ENCODE measurements around the gene TTC33.

Gene TTC33

DNA sequence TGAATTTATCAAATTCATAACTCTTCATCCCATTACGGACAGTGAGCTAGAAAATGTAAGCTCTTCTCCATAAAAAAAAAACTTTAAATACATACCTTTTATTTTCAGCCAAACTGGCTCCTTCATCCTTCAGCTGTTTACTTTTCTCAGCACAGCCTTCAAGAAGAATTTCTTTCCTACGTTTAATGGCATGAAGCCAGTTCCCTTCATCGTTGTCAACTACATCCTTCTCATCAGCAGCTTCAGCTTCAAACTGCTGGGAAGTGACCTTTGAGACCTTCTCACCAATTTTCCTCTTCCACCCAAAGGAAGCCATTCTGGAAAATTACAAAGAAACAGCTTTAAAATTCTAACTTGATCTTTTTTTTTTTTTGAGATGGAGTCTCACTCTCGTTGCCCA lies 9.1 kb downstream of the TTC33 start:
- H3K27me3 ChIP-seq (ENCODE audit: insufficient read depth, poor library complexity, severe bottlenecking) = no peaks in the 10 kb centered on the region
- no peaks in the 10 kb centered on the region for H3K4me1 ChIP-seq (ENCODE audit: insufficient read depth, poor library complexity, severe bottlenecking)
- H3K36me3 ChIP-seq (ENCODE audit: low read depth) = peaks cover 27% of the 10 kb centered on the region
- DNase-seq (ENCODE audit: low spot score) = no peak
- ATAC-seq (ENCODE audit: low read depth) = no peak
- no peak overlapping the region for H3K4me3 ChIP-seq (ENCODE audit: severe bottlenecking)
- no peak overlapping the region for H3K27ac ChIP-seq (ENCODE audit: poor library complexity, severe bottlenecking)
- H3K9me3 ChIP-seq (ENCODE audit: severe bottlenecking) = no peaks in the 10 kb centered on the region
- no peak for TF ChIP-seq CTCF (IDR thresholded peaks at IDR 0.05; ENCODE audit: poor library complexity, severe bottlenecking)

DNA sequence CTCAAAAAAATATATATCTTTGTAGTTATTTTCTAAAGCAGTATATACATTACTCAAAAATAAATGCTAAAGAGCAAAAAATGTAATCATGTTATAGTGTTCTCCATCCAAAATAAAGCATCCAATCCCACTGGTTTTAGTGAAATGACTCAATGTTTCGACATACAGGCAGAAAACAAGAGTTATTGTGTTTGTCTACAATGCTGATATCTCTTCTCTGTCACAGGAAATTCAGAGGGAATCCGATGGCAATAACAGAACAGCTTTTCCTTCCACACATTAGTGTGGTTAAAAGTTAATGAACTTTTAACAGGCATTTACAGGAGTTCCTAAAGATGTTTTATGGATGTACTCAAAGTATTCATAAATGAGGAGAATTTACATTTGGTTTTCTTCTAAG lies 12.0 kb downstream of the TTC33 start:
- no peak for ATAC-seq (ENCODE audit: low read depth)
- TF ChIP-seq CTCF (IDR thresholded peaks at IDR 0.05; ENCODE audit: poor library complexity, severe bottlenecking) = no peak
- no peaks in the 10 kb centered on the region for H3K27me3 ChIP-seq (ENCODE audit: insufficient read depth, poor library complexity, severe bottlenecking)
- peaks cover 41% of the 10 kb centered on the region for H3K36me3 ChIP-seq (ENCODE audit: low read depth)
- no peak overlapping the region for H3K4me3 ChIP-seq (ENCODE audit: severe bottlenecking)
- no peaks in the 10 kb centered on the region for H3K9me3 ChIP-seq (ENCODE audit: severe bottlenecking)
- no peak overlapping the region for H3K27ac ChIP-seq (ENCODE audit: poor library complexity, severe bottlenecking)
- H3K4me1 ChIP-seq (ENCODE audit: insufficient read depth, poor library complexity, severe bottlenecking) = no peaks in the 10 kb centered on the region
- no peak for DNase-seq (ENCODE audit: low spot score)

DNA sequence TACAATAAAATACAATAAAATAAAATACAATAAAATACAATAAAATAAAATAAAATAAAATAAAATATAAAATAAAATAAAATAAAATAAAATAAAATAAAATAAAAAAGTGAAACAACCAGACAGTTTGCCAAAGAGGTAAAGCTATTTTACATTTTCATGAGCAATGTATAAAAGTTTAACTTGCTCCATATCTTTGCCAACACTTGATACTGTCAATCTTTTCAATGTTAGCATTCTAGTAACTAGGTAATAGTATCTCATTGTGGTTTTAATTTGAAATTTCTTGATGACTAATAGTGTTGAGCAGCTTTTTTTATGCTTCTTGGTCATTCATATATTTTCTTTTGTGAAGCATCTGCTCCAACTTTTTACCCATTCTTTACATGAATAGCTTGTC lies 17.3 kb downstream of the TTC33 start:
- no peak overlapping the region for H3K4me3 ChIP-seq (ENCODE audit: severe bottlenecking)
- H3K36me3 ChIP-seq (ENCODE audit: low read depth) = peaks cover 18% of the 10 kb centered on the region
- no peak overlapping the region for H3K27ac ChIP-seq (ENCODE audit: poor library complexity, severe bottlenecking)
- TF ChIP-seq CTCF (IDR thresholded peaks at IDR 0.05; ENCODE audit: poor library complexity, severe bottlenecking) = no peak
- peaks cover 8% of the 10 kb centered on the region for H3K4me1 ChIP-seq (ENCODE audit: insufficient read depth, poor library complexity, severe bottlenecking)
- DNase-seq (ENCODE audit: low spot score) = no peak
- H3K27me3 ChIP-seq (ENCODE audit: insufficient read depth, poor library complexity, severe bottlenecking) = no peaks in the 10 kb centered on the region
- no peaks in the 10 kb centered on the region for H3K9me3 ChIP-seq (ENCODE audit: severe bottlenecking)
- no peak for ATAC-seq (ENCODE audit: low read depth)

DNA sequence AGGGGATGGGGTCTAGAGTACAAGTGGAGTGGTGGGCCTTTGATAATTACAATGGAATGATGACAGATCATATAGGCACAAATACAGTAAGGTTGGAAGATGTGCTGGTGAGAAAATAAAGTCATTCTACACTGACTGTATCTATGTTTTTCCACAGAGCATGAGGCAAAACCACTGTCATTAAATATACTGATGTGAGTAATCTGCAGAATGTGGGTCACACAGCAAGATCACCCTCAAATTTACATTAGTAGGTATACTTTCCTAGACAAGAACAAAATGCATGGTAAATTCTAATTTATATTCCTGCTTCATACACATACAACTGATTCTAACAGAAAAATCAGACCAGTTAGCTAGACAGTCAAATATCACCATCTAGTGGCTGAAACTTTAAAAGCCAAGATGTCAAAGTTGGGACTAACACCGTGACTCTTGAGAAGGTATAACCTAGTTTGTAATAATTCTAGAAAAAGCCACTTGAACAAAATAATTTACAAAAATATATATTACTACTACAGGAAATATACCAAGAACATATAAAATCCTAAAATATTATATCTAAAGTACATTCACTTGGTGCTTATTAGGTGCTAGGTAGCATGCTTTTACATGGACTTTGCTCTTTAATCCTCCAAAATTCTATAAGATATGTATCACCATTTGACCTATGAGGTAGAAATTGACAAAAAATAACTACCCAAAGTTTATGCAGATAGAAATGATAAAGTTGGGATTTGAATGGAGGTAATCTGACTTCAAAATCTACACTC lies 19.5 kb downstream of the TTC33 start:
- Histone ChIP-seq H3K9me3 (ENCODE audit: severe bottlenecking) (no peaks in the 10 kb centered on the region), H3K4me3 (ENCODE audit: severe bottlenecking) (no peak overlapping the region), H3K36me3 (ENCODE audit: low read depth) (peaks cover 10% of the 10 kb centered on the region), H3K27ac (ENCODE audit: poor library complexity, severe bottlenecking) (no peak overlapping the region), H3K4me1 (ENCODE audit: insufficient read depth, poor library complexity, severe bottlenecking) (peaks cover 8% of the 10 kb centered on the region), H3K27me3 (ENCODE audit: insufficient read depth, poor library complexity, severe bottlenecking) (no peaks in the 10 kb centered on the region)
- DNase-seq (ENCODE audit: low spot score) = no peak
- TF ChIP-seq CTCF (IDR thresholded peaks at IDR 0.05; ENCODE audit: poor library complexity, severe bottlenecking) = peak; percentile 95
- ATAC-seq (ENCODE audit: low read depth) = peak; percentile 59

DNA sequence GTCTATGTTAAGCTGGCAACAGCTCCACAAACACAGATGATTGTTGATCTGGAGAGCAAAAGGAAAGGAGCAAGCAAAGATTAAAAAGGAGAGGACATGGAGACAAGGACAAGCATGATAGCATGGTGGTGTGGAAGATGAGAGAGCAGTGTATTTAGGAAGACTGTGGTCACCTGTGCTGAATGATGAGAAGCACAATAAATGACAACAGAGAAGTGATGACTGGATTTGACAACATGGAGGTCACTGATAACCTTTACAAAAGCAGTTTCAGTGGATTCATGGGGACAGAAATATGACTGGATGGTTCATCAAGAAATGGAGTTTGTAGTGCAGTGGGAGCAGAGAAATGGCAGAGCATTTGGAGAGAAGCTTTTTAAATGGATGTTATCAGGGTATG lies 20.2 kb downstream of the TTC33 start:
- DNase-seq (ENCODE audit: low spot score) (no peak), ATAC-seq (ENCODE audit: low read depth) (no peak)
- Histone ChIP-seq H3K9me3 (ENCODE audit: severe bottlenecking) (no peaks in the 10 kb centered on the region), H3K36me3 (ENCODE audit: low read depth) (peaks cover 5% of the 10 kb centered on the region), H3K27ac (ENCODE audit: poor library complexity, severe bottlenecking) (peak overlapping the region; percentile 3), H3K27me3 (ENCODE audit: insufficient read depth, poor library complexity, severe bottlenecking) (no peaks in the 10 kb centered on the region), H3K4me1 (ENCODE audit: insufficient read depth, poor library complexity, severe bottlenecking) (peaks cover 8% of the 10 kb centered on the region), H3K4me3 (ENCODE audit: severe bottlenecking) (no peak overlapping the region)
- no peak for TF ChIP-seq CTCF (IDR thresholded peaks at IDR 0.05; ENCODE audit: poor library complexity, severe bottlenecking)

All from RWPE2 (cell line).